NOMO-1 treated with dmso at 0.1 percent for 144 hours (cell line): ENCODE data around the gene LRIT2.

Experiments used
- DNase-seq: peaks from one replicate; lab custom pipeline; 2025; ENCODE audit not compliant: unreplicated experiment; lab: John Stamatoyannopoulos, UW

The LRIT2 gene, protein sequence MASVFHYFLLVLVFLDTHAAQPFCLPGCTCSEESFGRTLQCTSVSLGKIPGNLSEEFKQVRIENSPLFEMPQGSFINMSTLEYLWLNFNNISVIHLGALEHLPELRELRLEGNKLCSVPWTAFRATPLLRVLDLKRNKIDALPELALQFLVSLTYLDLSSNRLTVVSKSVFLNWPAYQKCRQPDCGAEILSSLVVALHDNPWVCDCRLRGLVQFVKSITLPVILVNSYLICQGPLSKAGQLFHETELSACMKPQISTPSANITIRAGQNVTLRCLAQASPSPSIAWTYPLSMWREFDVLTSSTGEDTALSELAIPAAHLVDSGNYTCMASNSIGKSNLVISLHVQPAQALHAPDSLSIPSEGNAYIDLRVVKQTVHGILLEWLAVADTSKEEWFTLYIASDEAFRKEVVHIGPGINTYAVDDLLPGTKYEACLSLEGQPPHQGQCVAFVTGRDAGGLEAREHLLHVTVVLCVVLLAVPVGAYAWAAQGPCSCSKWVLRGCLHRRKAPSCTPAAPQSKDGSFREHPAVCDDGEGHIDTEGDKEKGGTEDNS

DNA sequence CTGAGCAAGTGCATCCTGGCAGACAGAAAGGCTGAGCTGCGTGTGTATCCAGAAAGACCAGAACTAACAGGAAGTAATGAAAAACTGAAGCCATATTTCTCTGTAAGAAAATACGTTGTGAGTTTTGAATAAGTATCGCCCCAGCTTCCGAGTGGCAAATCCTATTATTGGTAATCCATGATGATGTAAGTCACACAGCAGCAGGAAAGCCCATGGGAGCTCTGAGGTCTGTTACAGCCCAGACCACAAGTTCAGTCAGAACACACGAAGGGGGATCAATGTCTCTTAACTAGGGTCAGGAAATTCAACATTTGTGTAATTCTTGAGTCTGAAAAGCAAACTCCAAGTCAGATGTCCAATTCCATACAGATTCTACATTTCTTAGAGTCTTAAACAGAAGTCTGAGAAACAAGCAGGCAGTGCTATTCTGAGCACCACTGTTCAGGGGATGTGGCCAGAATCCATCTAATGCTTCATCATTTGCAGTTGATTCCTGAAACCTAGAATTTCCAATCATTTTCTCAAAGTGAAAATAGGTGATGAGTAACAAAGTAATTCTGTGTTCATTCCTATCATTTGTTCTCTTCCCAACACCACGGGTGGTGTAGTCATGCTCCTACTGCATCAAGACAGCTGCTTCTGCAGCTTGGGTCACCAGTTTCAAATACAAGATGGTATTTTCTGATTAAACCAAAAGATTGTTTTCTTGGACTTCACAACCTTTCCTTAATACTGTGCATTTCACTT, at the start of gene LRIT2:
TSS of gene LRIT2 (minus strand) at position 118 of the 747 bp plus-strand sequence. CDS start at position 94, 24 bp downstream.
- DNase-seq = no peak

DNA sequence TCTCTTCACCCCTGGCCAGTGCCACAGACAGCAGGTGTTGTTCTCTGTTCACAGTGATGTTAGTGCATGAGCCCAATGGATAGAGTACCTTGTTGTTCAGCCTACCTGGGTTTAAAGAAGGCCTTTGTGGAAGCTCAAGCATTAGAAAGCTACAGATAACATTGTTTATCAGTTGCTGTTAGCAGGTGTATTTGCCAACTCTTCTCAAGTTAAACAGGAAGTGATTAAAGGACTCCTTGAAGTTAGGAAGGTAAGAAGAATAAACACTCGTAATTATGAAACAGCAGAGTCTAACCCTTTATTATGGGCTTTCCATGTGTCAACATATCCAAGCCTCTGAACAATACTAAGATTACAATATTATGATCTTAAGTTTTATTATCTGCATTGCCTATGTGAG, 45.4 kb upstream of the LRIT2 start:
- no peak for DNase-seq

DNA sequence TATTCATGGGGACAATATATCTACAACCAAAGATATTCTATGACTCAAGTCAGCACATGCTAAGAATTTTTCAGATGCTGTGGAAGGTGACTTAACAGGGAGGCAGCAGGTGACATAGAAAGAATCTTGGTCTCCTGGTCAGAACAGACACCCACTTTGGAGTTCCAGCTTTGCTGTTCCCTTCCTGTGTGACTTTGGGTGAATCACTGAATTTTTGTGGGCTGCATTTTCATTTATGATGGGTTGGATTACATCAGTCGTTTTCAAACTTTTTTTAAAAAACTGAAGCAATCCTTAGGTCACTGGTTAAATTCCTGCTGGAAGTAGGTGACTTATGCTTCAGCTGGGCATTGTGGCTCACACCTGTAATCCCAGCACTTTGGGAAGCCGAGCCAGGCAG, 44.4 kb upstream of the LRIT2 start:
- DNase-seq = no peak

DNA sequence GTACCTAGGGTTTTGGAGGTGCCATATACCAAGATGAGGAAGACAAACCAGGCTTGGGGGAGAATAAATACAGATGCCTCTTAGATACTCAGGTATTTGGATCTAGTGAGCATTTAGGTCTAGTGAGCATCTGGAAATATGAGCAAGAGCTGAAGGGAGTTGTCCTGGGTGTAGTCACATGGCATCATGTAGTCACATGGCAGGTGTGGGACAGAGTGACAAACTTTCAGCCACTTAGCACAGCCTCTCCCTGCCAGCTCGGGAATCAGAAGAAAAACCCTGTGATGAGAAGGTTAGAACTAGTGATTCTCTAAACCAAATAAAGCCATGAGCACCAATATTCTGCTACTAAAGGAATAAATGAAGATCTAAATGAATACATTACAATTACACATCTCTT, 43.8 kb upstream of the LRIT2 start:
- DNase-seq = no peak

DNA sequence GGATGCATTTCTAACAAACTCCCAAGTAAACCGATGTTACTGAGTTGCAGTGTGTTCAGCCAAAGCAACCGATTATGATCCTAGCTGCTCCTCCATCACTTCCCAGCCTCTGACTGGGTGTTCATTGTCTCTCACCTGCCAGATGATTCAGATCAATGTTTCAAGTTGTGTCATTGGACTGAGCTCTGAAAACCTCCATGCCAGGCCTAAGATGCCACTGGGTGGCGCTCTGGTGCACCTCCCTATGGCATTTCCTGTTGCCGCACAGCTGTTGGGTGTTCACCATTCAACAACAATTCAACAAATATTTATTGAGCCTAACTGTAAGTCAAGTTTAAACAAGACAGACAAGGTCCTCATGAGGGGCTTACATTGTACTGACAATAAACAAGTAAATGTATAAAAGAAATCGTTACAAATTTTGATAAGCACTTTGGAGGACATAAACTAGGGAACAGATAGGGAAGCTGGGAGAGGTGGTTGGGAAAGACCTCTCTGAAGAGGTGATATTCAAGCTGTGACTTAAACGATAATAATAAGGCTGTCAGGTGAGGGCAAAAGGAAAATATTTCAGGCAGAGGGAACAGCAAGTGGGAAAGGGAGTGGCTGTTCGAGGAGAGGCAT, 42.3 kb upstream of the LRIT2 start:
- no peak for DNase-seq

DNA sequence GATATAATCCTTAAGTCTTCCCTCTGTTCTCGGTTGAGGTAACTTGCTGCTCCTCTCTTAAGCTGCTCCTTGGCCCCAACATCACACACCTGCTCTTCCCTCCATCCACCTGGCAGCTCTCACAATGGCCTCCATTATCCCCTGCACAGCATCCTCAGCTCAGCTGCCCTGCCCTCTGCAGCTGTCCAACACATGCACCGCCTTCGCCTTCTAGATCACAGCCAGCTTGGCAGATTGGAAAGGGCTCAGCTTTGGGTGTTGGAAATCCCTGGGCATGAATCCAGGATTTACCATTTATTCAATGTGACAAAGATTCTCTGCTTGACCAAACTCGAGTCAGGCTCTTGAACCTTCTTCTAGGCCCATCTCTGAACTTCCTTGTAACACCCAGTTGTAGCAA, 40.1 kb upstream of the LRIT2 start:
- DNase-seq = no peak

DNA sequence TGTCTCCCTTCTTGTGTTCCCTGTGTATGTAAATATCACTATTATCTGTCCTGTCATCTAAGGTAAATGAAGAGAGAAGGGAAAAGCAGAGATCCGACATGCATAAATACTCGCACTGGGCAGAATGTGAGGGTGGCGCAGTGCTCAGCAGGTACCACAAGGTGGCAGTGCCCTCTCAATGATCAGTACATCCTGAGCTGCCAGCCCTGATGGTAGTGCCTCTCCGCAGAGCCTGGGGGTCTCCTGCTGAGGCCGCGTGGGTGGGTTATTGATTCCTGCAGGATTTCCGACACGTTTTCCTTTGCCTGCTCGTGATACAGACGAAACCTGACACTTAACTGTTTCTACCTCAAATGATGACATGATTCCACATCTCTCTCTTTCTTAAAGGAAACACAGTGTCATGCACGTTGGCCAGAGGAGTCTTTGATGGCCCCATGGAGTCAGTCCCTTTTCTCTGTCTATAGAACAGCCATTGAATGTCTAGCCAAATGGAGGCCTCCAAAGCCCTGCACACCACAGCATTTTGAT, 39.3 kb upstream of the LRIT2 start:
- DNase-seq = peak; percentile 0

DNA sequence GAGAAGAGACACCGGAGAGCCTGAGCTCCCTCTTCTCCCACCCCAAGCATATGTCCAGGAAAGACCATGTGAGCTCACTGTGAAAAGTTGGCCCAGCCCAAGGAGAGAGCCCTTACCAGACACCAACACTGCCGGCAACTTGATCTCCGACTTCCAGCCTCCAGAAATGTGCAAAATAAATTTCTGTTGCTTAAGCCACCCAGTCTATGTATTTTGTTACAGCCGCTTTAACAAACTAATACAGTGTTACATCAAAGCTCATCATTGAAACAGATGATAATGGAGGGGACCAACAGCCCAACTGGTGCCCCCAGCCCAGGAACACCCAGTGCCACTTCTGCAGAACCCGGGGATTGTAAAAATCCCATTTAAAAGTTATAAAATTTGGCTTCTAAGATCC, 38.4 kb upstream of the LRIT2 start:
- DNase-seq = no peak

DNA sequence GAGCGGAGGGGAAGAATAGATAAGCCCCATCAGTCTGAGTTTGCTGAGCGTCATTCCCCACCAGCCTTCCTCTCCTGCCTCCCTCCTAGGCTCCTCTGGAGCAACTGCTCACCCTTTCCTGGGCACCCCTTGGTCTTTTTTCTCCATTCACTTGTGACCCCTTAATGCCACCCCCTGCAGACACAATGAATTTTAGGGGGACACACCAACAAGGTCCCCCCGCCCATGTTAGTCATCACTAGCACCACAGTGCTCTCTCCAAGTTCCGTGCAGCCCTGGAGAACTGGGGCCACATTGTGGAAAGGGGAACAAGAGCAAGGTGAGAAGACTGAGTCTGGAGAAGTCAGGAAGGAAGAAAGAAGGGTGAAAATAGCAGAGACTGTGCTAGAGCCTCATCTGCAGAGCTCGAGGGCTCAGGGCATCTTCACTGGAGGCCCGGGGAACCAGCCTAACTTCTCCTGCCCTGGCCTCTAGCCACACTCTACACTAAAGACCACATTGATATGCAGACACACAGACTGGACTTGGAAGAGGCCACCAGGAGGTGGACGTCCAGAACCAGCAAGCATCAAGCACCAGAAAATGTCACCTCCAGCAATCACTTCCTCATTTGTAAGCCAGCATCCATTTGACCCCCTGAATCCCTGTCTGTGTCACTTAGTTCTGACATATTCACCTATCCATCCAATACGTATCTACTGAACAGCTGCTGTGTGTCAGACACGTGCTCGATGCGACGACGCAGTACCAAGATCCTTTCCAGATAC, 37.0 kb upstream of the LRIT2 start:
- no peak for DNase-seq

DNA sequence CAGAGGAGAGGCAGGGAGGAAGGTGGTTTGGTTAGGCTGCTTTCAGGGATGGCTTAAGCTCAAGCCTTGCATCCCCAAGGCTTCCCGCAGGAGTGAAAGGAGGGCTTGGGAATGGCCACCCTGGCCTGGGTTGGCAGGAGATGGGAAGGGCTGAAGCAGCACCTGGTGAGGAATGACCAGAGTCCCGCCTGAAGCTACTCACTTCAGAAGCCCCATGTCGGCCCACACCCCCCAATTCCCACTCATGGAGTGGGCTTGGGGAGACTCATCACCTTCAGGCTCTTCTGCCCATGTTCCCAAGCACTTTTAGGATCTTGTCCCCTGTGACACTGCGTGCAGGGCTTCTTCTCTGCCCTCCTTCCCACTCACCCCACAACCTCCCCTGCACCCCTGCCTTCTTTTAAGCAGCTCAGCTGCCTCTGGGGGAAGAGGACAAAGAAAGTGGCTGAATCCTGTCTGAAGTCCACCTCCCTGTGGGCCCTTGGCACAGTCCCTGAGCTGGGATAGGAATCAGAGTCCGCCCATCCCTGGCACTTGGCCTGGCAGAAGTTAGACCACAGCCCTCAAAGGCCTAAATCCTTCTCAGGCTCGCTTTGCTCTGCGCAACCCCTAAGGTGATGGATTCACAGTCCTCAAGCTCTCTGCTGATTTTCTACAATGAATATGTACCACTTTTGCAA, 36.0 kb upstream of the LRIT2 start:
- no peak for DNase-seq

DNA sequence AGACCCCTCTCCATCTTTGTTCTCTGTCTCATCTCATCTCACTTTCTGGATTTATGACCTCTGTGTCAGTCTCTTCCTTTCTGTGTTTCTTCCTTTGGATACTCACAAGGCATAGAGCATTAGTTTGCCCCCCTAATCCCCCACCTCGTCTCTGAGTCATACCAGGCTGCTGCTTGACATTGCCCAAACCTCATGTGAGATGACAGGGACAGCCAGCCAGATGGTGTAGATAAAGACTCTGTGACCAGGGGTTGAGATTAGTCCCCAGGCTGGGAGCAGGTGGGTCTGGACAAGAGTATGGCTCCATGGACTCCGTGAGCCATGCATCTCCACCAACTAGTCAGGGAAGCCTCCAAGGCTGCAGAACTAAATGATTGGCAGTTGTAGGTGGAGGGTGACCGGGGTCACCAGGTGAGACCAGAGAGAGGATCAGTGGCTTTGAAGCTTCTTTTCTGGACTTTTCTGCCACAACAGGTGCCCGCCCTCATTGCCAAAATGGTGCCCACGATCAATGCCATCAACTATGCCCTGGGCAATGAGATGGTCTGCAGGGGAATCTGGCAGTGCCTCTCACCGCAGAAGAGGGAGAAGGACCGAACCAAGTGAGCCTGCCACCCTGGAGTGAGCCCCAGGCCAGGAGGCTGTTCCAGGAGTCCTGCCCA, 32.8 kb upstream of the LRIT2 start:
- DNase-seq = no peak

DNA sequence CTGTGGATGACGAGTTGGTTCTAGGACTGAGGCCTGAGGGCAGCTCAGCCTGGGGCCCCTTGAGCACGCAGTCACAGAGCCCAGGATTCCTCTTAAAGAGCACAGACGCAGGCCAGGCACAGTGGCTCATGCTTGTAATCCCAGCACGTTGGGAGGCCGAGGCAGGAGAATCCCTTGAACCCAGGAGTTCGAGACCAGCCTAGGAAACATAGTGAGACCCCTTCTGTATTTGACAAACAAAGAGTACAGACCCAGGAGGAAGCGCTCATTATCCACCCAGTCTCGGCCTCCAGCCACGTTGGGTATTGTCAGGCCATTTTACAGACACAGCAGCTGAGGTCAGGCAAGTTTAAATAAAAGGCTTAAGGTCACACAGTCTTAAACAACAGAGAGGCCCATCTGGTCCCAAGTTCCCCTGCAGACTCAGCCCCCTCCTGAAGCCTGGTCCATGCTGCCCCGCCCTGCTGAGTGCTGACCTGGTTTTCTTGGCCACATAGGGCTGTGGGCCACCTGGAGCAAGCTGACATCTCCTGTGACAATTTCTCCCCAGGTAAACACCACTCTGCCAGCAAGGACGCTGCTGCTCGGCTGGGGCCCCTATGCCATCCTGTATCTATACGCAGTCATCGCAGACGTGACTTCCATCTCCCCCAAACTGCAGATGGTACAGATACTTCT, 32.1 kb upstream of the LRIT2 start:
- no peak for DNase-seq

DNA sequence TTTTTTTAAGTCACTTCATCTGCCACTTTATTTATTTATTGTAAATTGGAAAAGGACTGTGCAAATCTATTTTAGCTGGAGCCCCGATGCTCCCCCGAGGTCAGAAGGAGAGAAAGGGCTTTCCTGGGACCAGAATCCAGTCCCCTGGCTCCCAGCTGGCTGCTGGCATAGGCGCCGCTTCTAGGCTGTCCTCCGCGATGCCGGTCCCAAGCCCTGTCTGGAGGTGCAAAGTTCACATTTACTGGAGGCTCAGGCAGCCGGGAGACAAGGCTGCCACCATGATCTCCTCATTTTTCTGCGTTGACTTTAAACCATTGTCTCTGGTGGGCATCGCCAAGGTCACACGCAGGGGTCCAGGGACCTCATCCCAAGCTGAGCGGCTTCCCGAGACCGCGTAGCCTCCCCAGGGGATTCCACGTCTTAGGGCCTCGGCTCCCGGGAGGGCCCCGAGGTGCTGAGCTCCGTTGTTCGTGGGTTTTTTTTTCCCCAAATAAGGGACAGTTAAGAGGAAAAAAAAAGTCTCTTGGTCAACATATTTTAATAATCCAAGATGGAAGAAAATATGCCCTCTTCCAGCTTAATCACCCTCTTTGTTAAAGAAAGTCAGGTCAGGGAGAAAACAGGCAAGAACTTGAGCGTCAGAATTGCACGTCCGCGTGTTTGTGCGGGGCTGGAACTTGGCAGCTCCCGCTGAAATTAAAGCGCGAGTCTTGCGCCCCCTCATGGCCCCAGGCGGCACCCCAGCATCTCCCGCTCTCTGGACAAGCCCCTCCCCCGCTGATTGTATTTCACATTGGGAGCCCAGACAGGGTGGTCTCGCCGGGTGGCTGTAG, 31.4 kb upstream of the LRIT2 start:
- DNase-seq = no peak

DNA sequence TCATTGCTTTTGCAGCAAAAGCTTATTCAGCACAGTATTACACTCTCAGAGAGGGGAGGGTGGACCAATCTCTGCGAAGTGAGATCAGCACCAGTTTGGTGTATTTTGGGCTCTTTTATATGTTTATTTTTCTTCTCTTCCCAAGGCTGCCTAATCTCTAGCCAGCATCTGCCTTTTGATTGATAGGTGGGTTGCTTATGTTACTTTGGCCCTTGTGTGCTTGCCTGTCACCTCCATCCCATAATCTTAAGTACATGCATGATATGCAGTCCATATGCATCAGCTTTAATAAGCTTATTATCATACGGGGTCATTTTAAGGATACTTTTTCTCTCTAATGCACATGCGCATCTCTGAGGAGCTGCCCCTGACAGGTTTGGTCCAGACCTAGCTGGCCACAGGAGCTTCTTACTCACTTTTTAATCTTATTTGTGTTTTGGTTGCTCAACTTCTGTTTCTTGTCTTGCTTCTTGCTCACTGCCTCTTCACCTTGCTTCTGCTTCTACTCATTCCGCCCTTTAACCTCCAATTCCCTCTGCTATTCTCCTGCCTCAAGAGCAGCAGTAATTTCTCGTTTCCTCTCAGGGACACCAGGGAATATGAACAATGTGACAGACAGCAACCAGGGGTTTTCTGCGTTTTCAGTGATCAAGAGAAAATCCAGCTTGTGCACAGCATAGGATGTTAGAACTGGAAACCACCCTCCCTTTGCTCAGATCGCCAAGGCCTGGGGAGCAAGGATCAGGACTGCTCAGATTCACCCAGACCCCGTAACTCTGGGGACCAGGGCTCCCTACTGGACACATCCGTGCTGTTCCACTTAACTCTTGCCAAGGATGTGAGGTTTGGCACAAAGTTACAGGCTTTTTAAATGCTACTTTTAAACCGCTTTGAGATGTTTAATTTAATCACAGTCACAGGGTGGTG, 29.5 kb upstream of the LRIT2 start:
- no peak for DNase-seq

DNA sequence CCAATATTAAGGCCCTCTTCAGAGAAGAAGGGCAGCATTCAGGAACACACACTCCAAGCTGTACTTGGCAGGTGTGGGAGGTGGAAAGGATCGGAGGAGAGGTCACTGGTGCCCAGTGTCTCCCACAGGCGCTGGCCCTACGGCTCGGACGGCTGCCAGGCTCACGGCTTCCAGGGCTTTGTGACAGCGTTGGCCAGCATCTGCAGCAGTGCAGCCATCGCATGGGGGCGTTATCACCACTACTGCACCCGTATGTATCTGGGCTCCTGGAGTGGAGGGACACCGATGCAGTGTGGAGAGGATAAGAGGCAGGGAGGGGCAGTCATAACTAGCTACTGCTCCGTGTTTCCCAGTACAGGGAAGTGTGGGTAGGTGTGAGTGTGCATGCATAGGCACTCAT, 23.4 kb upstream of the LRIT2 start:
- DNase-seq = no peak

DNA sequence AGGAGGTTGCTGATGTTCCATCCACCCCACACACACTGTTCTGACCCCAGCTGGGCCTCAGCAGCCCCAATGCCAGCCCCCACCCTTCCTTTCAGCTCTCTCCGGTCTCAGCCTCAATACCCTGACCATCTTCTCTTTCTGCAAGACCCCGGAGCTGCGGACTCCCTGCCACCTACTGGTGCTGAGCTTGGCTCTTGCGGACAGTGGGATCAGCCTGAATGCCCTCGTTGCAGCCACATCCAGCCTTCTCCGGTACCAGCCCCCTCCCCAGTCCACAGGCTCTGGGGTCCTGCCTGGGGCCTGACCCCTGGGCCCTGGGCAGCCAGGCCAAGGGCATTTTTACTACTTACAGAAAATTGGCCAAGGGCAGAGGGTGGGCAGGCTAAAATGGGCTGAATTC, 22.2 kb upstream of the LRIT2 start:
- no peak for DNase-seq

DNA sequence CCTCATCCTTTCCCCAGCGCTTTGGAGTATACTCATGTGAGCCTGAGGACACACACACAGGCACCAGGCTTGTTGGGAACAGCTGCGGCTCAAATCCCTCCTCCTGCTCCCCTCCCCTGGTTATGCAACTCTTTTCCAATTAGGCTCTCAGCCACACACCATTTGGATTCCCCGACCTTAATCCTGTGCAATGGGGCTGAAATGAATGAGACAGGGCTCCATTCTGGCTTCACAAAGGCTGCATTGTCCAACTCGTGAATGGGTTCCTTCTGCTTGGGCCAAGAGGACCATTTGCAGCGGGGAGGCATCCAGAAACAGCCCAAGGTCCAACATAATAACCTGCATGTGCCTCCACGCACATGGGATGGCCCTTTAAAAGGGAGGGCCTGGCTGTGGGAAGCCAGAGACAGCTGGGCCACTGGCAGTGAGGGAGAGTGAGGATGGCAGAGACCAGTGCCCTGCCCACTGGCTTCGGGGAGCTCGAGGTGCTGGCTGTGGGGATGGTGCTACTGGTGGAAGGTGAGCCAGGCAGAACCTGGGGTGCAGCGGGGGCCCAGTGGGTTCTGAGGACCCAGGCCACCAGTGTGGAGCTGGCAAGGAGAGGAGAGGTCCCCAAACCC, 19.4 kb upstream of the LRIT2 start, which contains the start of gene RGR:
TSS of gene RGR (plus strand) at position 403 of the 620 bp plus-strand sequence. CDS start at position 441, 38 bp downstream.
- DNase-seq = no peak
